GM21381 (cell line): ENCODE results near the gene DIP2C.

Experiments
- ATAC-seq: cut with Tn5 transposase; IDR thresholded peaks from one replicate; pipeline ENCODE4 v1.9.1; 2021; ENCODE audit warnings: mild to moderate bottlenecking, moderate library complexity; ENCODE audit not compliant: unreplicated experiment

The DIP2C gene

DNA sequence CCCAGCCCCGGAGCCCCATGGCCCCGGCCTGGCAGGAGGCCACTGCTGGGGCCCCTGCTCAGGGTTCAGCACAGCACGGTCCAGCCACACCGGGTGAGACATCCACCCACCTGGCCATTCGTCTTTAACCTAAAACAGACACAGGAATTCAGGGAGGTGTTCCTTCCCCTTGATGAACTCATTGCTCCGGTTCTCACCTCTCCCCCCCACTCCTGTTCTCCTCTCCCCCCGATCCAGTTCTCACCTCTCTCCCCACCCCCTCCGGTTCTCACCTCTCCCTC is 129.8 kb downstream of the DIP2C start:
- no peak for ATAC-seq

DNA sequence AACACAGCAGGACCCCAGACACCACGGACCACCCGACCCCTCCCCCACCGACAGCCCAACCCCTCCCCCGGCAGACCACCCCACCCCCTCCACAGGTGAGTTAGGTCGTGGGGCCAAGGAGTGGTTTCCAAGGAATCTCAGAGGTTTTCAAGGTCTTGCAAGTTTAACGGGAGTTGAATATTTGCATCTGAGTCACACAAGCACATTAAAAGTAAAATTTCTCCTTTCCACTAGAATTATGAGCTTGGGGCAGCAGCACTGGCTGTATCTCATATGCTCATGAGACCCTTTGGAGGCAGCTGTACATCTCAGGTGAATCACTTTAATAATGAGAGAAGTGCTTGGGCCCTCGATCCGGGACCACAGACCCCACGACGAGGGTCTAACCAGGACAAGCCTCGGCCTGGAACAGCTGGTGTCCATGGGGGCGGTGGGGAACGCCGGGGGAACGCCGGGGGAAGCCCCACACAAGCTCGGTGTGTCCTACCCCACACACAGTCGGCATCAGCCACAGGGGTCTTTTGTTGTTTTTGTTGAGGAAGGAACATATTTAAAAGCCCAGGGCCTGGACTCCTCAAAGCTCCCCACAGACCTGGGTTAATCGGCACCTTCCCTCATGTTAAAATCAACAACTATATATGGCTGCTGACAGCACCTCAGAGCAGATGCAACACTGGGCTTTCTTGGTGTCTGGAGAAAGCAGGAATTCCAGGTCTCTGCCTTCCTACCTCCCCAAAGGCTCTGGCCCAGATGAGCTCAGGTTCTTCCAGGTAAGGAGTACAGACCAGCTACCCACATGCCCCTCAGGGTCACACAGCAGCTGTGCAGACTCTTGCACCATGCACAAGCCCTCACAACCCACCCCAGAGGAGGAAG is 130.3 kb downstream of the DIP2C start:
- ATAC-seq, result no peak

DNA sequence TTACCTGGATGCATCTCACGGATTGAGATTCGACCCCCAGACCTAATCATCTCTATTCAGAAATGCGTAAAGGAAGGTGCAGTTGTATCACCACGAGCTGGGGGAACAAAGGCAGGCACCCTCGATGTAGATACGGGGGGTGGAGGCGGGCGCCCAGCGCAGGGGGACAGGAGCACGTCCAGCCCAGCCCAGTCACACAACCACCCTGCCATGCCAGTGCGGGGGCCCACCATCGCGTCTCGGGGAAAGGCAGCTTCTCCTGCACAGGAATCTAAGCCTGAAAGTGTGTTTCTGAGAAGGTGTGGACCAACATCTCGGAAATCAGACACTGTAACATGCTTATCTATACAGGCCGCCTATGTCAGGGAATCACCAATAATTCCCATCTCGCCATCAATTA is 131.1 kb downstream of the DIP2C start:
- ATAC-seq, result no peak

DNA sequence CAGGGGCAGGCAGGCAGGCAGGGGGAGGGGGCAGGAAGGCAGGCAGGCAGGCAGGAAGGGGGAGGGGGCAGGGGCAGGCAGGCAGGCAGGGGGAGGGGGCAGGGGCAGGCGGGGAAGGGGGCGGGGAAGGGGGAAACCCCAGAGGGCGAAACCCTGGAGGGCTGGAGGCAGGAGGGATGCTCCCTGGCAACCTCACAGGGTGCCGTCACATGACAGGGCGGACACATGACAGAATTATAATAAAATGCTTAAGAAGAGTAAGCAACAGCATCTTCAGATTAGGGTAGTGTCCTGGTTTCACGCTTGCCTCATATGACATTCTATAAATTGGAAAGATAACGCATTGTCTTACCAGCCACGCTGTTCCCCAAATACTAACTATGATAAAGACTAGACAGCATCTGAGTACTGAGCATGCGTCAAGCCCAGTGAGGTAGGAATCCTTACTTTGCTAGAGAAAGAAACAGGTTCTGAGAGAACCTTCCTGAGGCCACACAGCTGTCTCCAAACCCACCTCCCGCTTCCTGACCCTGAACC is 131.6 kb downstream of the DIP2C start:
- no peak for ATAC-seq

DNA sequence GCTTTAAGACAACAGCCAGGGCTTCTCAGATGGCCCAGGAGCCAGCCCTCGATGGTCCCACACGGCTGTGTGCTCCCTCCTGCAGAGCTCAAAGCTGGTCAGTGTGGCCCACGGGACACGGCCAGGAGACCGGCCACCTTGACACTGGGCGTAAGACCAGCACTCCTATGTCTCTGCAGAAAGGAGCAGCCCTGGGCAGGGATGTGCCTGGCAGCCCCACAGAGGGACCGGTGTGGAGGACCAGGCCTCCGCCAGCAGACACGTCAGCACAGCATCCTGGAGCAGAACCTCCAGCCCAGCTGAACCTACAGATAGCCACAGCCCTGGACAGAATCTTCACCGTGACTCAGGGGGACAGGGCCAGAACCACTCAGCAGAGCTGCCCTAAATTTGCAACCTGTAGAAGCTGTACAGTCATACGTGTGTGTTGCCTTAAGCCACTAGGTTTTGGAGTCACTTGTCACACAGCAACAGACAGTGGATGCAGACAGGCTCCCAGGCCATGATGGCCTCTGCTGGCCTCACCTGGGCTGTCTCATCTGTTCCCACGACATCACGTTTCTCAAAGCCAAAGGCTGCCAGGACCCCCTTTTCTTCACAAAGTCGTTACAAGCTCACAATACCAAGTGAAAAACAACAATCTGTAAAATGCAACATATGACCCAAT is 132.4 kb downstream of the DIP2C start:
- ATAC-seq, result no peak

DNA sequence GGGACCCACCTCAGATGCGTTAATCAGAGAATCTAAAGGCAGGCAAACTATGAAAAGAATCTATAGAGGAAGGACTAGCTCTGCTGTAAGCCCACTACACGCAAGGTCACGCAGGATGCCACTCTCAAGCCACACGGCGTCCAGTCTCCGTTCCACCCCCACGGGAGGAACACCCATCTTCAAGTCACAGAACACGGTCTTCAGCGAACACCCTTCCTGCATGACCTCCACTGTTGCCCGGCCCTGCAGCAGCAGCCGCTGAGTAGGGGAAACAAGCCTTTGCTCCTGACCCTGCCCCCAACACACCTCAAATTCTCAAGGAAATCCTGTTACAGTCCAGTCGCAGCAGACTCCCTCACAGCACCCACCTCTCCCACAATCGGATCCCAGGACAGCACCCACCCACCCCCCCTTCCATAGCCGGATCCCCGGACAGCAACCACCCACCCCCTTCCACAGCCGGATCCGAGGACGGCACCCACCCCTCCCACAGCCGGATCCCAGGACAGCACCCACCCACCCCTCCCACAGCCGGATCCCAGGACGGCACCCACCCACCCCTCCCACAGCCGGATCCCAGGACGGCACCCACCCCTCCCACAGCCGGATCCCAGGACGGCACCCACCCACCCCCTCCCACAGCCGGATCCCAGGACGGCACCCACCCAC is 133.7 kb downstream of the DIP2C start:
- no peak for ATAC-seq

DNA sequence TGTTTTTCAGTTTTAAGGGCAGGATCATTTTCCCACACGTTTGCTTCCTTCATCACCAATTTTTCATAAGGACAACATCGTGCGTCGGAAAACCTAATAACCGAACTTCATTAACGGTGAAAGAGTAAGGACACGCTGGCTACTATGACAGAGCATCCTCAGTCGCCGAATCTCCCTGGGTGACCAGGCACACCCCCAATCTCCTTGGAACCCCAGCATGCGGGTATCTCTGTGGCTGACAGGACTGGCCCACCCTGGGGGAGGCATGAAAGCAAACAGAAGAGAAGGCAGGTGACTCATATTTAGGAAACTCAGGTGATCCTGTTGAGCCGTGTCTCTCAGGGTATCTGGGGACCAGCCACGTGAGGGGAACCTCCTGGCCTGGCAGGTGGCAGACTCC is 134.2 kb downstream of the DIP2C start:
- ATAC-seq, result no peak

DNA sequence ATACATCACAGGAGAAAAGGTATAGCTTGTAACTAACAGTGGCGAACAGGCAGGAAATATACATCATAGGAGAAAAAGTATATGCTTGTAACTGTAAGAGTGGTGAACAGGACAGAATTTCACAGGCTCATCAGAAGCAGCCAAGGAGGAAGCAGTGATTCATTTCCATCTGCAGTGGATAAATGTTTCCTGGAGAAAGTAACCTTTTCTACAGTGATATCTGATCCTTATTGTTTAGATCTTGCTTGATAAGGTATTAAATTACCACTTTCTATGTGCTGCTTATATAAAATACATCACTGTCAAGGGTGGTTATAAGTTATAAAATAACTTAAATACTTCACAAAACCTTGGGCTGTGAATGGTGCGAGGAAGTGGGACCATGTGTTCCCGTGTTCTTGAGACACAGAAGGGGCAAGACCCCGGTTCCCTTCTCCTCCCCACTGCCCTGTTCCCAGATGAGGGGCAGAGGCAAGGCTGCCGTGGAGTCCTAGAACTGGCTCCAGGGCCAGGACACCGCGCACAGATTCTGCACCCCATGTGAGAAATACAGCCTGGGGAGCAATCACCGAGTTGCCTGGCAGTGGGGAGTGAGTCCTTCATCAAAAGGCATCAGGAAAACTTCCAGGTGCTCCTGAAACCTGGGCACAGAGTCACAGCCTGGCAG is 135.2 kb downstream of the DIP2C start:
- no peak for ATAC-seq

DNA sequence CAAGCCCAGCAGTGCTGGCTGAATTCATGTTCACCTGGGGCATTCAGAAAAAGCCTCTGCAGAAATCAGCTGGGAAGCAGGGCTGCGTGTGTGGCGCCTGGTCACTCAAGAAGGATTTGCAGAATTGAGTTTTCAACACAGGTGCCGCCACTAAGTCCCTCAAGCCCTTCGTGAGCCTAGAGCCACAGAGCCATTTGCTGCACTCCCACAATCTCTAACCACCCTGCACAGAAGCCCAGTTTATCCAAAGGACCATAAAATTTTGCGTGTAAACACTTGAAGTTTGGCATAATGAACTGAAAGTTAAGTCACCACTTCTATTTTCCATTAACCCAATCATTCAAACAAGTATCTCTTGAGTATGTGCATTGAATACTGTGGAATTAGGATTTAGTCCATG is 136.2 kb downstream of the DIP2C start:
- ATAC-seq, result no peak

DNA sequence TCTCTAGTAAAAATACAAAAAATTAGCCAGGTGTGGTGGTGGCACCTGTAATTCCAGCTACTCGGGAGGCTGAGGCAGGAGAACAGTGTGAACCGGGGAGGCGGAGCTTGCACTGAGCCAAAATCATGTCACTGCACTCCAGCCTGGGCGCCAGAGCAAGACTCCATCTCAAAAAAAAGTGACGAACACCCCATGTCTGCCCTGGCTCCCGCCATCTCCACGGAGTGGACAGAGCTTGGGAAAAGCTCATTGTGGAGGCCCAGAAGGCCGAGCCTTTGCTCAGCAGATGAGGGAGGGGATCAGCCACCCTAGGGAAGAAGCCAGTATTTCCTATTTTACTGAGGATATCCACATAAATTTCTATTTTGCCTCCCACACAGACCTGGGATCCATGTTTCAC is 136.8 kb downstream of the DIP2C start:
- ATAC-seq, result no peak

DNA sequence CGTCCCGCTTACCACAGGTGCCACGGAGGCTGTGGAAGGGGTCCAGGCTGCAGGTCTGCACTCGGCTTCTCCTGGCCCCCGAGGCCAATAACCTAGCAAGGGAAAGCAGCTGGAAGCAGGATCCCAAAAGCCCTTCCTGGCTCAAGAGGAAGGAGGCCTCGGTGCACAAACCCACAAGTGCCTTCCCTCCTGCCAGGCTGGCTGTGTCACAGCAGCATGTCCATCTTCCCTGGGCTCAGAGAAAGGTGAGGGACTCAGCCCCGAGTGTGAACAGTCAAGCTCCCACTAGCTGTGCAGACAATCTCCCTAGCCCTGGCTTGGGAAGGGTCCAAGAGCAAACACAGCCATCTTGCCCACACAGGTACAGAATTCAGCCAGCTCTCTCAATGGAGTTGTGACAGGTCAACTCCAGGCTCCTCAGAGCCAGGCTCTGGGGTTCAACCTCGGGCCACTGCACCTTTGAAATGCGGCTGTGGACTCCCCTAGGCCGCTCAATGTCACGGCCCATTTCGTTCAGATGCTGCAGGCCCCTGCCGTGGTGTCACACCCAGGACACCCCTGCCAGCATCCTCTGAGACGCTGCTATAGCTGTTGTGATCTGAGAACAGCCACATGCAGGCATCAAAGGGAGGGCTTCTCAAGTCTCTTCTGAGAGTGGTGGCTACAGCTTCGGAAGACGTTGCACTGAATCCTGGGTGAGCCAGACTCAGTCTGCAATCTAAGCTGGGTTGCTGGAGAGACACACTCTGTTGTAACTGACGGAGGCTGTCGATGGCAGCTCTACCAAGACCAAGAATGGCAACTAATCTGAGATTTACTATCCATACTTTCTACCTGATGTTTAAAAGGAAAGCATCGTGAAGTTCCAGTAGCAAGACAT is 137.9 kb downstream of the DIP2C start:
- ATAC-seq, result no peak

DNA sequence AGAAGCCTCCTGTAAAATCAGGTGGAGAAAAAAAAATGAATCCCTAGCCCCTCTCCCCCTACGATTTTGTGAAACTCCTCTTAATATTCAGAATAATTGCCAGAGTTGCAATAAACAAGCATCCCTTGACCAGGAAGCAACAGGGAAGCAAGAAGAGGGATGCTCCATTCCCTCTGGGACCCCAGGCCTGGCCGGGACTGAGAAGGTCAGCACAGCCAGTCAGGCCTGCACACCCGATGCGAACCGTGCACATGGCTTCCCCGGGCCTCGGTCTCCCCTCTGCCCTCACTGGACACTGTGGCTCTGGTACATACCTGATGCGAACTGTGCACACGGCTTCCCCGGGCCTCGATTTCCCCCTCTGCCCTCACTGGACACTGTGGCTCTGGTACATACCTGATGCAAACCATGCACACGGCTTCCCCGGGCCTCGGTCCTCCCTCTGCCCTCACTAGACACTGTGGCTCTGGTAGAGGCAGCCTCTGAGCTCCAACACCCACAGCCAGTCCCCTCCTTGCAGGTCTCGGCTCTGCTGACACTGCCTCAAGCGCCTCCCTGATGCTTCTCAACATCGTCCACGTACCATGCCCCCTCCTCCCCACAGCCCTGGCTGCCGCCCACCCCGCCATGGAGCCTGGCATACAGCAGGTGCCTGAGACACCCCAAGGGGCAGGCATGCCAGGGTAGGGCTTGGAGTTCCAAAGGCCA is 138.6 kb downstream of the DIP2C start:
- no peak for ATAC-seq

DNA sequence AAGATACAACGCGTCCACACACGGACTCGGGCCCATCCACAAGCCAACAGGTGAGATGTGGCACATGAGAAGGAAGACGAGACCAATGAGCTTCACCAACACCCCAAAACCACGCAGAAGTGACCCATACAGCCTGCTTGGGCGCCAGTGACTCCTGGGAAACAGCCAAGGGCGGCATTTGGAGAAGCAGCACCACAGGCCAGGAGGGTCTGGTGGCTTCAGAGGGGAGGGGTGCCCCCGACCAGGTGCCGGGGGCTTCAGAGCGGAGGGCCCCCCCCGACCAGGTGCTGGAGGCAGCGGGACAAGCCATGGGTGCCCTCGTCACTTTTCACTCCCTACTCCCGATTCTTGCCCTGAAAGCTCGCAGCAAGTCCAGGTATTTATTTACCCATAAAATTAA is 140.1 kb downstream of the DIP2C start:
- ATAC-seq, result no peak

DNA sequence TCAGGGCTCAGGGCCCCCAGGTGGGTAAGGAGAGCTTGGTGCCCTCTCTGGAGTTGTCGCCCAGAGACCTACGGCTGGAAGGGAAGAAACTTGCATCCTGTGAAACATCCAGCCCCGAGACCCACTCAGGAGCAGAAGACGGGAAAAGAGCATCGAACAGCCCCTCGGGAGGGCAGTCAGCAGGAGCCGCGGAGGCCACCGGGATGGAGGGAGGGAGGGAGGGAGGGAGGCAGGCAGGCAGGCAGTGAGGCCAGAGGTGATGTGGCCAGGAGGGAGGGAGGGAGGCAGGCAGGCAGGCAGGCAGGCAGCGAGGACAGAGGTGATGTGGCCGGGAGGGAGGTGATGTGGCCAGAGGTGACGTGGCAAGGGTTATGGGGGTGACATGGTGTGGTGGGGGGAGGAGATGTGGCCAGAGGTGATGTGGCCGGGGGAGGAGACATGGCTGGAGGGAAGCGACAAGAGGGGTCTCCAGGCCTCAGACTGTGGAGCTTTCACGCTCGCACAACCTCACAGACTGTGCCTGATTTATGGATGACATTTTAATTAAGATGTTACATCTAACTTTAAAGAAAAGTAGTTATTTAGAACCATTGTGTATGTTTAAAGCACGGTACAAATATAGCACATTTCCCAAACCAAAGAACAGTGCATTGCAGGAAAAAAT is 141.1 kb downstream of the DIP2C start:
- no peak for ATAC-seq

DNA sequence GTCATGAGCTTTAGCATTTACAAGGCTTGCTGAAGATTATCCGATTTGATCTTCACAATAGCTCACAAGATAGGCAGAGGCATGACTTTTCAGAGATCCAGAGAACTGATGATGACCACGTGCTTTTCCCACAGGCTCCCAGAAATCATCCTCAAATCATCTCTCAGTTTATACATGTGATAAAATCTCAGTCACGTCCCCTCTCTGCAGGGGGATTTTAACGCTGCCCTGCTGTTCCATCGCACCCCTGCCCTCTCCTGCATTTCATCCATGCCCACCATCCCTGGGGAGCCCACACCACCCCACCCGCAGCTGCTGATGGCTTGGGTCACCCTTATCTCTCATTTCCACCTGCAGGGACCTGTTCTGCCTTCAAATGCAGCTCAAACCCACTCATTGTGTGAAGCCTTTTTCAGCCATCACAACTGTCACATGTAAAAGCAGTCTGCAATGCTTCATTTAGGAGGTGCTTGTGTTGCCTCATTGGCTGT is 141.8 kb downstream of the DIP2C start:
- ATAC-seq, result no peak

DNA sequence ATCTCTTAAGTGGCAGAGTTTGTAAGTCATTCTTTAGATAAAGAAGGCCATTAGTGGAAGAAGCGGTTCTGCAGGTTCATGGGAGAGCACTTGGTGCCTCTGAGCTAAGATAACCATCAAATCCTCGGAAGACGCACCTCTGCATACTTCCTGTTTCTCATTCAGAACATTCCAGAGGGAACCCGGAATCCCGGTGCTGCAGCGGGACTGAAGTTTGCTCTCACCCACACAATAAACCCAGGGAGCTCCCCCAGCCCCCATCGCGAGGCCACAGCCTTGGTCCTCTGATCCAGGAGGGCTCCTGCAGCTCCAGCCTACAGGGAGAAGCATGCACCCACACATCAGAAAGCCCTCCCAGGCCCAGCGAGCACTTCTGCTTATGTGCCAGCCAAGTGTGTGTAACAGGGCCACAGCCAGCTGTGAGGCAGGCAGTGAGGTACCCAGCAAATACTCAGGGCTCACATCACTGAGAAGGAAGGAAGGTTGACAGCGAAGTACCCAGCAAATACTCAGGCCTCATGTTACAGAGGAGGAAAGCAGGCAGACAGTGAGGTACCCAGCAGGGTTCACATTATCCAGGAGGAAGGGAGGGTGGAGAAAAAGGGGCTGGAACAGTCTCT is 142.4 kb downstream of the DIP2C start:
- no peak for ATAC-seq

DNA sequence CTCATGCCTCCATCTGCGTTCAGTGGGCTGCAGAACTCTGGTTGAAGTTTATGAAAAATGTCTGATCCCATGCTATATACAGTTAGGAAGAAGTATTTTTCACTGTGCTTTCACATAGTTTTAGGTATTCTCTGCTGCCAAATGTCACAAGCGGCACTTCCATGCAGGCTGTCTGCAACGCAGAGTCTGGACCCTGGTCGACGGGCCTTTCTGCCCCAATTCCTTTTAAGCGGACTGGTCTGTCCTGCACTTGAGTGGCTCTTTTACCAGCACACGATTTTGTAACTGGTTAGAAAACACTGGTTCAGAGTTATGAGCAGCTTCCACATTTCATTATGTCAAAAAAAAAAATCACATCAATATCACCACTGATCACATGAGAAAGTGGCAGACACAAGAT is 143.0 kb downstream of the DIP2C start:
- ATAC-seq, result no peak
